Endothelial cell of umbilical vein (primary cell): Measurements from ENCODE around the gene HSPA1B.

Experiments
- CTCF ChIP-seq, 2 donors: IDR thresholded peaks; 1 replicate in 1 of 2; 2 replicates in 1 of 2; pipeline ENCODE4 v1.5.1; 2011; ENCODE audit warnings: low read length in 2 of 2, mild to moderate bottlenecking in 2 of 2, moderate library complexity in 2 of 2, control low read depth in 1 of 2, inconsistent platforms in 1 of 2, low read depth in 1 of 2; ENCODE audit not compliant: insufficient read depth in 1 of 2; ENCODE audit errors: extremely low read depth in 1 of 2
- EZH2 ChIP-seq: IDR thresholded peaks from 2 replicates; pipeline ENCODE4 v1.6.1; 2012; ENCODE audit warnings: borderline replicate concordance, low read depth, mild to moderate bottlenecking, moderate library complexity, low read length, inconsistent platforms; ENCODE audit not compliant: severe bottlenecking
- GATA2 ChIP-seq: IDR thresholded peaks from 2 replicates; pipeline ENCODE4 v1.7.0; 2011; ENCODE audit warnings: low read depth, mild to moderate bottlenecking, moderate library complexity, mixed read lengths, low read length; ENCODE audit not compliant: insufficient read length, insufficient read depth
- MAX ChIP-seq: IDR thresholded peaks from 2 replicates; pipeline ENCODE4 v1.6.1; 2011; ENCODE audit not compliant: insufficient read depth, insufficient read length
- POLR2A ChIP-seq: IDR thresholded peaks from 2 replicates; pipeline ENCODE4 v1.6.1; 2012; ENCODE audit warnings: low read depth, mild to moderate bottlenecking, control low read depth, low read length
- POLR2AphosphoS5 ChIP-seq: IDR thresholded peaks from 2 replicates; pipeline ENCODE4 v1.6.1; 2012; ENCODE audit warnings: low read depth, mild to moderate bottlenecking, control low read depth, low read length, moderate library complexity; ENCODE audit not compliant: insufficient read depth

GRCh38 chr6:31847276-31847978 lies 19.9 kb downstream of the HSPA1B start:
- TF ChIP-seq POLR2A = no peak
- TF ChIP-seq CTCF (IDR thresholded peaks at IDR 0.05; ENCODE audit: extremely low read depth in 1 of 2, insufficient read depth in 1 of 2, low read depth in 1 of 2, low read length in 2 of 2) = no peak
- TF ChIP-seq MAX = no peak
- no peak for TF ChIP-seq POLR2AphosphoS5
- no peak for TF ChIP-seq EZH2
- TF ChIP-seq GATA2 = no peak
